Fibroblast of lung (primary cell): ENCODE data around the gene CBFA2T2. TPM values are rescaled to one million over a fixed set of nuclear protein-coding genes. Genes with fewer than 3 reads are reported as not detected.
"Not testable (repeated sequence)": the region's sequence is repeated elsewhere in the genome, so short reads cannot be mapped to it uniquely, and the experiment has no call there.

ENCODE experiments used
- DNase-seq, 2 donors: peaks; one replicate each; pipeline versions ENCODE4 v3.0.0 to v3.0.0-alpha.2; 2010; ENCODE audit warnings: low read depth in 2 of 2
- H2AFZ ChIP-seq: 2 replicates; pipeline ENCODE4 v1.5.1; 2012; ENCODE audit warnings: low read length, control low read depth, inconsistent platforms
- H3K27ac ChIP-seq: 2 replicates; pipeline ENCODE4 v1.5.1; 2011; ENCODE audit warnings: low read length, control low read depth; ENCODE audit not compliant: insufficient read depth
- H3K27me3 ChIP-seq: 2 replicates; pipeline ENCODE4 v1.5.1; 2011; ENCODE audit warnings: mild to moderate bottlenecking, low read length; ENCODE audit not compliant: control insufficient read depth, insufficient read depth
- H3K36me3 ChIP-seq: 2 replicates; pipeline ENCODE4 v1.5.1; 2011; ENCODE audit warnings: low read length; ENCODE audit not compliant: control insufficient read depth, insufficient read depth
- H3K4me1 ChIP-seq: 2 replicates; pipeline ENCODE4 v1.5.1; 2011; ENCODE audit warnings: low read length; ENCODE audit not compliant: control insufficient read depth, insufficient read depth; ENCODE audit errors: extremely low read depth
- H3K4me2 ChIP-seq: 2 replicates; pipeline ENCODE4 v1.5.1; 2011; ENCODE audit warnings: low read length, control low read depth; ENCODE audit not compliant: insufficient read depth; ENCODE audit errors: extremely low read depth
- H3K4me3 ChIP-seq, 4 experiments: fragments of 200-600 bp in 1 of 4; sonication (generic) in 1 of 4; replicated peaks in 1 of 4; 2 replicates each; pipeline ENCODE4 v1.5.1; 2011 to 2016; ENCODE audit warnings: low read length in 4 of 4, low read depth in 3 of 4, mild to moderate bottlenecking in 3 of 4, control low read depth in 2 of 4, inconsistent platforms in 1 of 4, mixed read lengths in 1 of 4; ENCODE audit not compliant: insufficient read depth in 1 of 4; ENCODE audit errors: control extremely low read depth in 1 of 4
- H3K79me2 ChIP-seq: 2 replicates; pipeline ENCODE4 v1.5.1; 2012; ENCODE audit warnings: mild to moderate bottlenecking, low read length, inconsistent platforms; ENCODE audit not compliant: control insufficient read depth, insufficient read depth
- H3K9ac ChIP-seq: 2 replicates; pipeline ENCODE4 v1.5.1; 2011; ENCODE audit warnings: mild to moderate bottlenecking, low read length, control low read depth; ENCODE audit not compliant: insufficient read depth
- H3K9me3 ChIP-seq: 2 replicates; pipeline ENCODE4 v1.5.1; 2012; ENCODE audit warnings: low read depth, low read length; ENCODE audit not compliant: control insufficient read depth, insufficient read depth
- H4K20me1 ChIP-seq: 2 replicates; pipeline ENCODE4 v1.5.1; 2011; ENCODE audit warnings: low read length; ENCODE audit not compliant: control insufficient read depth, insufficient read depth; ENCODE audit errors: extremely low read depth
- CTCF ChIP-seq, 2 donors: IDR thresholded peaks in 1 of 2; conservative IDR thresholded peaks in 1 of 2; 1 replicate in 1 of 2; 2 replicates in 1 of 2; pipeline ENCODE4 v1.5.1; 2011 to 2012; ENCODE audit warnings: low read length in 2 of 2, control low read depth in 1 of 2, inconsistent platforms in 1 of 2, low read depth in 1 of 2, mild to moderate bottlenecking in 1 of 2
- EZH2 ChIP-seq: IDR thresholded peaks from 2 replicates; pipeline ENCODE4 v1.5.1; 2012; ENCODE audit warnings: low read length, control low read depth, mild to moderate bottlenecking; ENCODE audit errors: missing control alignments
- polyA plus RNA-seq, 2 donors: library from polyadenylated mRNA; depleted of rRNA in 1 of 2; stranded (reverse) in 1 of 2; unstranded in 1 of 2; fragments of >200 nt; gene quantifications; 2 replicates each; pipeline ENCODE4 v1.2.1, GENCODE V29; 2011 to 2012; ENCODE audit warnings: missing spikeins in 1 of 2
- total RNA-seq: library from RNA; depleted of rRNA; stranded (reverse); fragments of >200 nt; gene quantifications from 2 replicates; pipeline ENCODE4 v1.2.1, GENCODE V29; 2014

The CBFA2T2 gene
- total and polyA plus RNA-seq, 2 donors (not counting 1 experiment from before 2014, with no cell fraction given) = 5.6 to 7.3 TPM

- H3K9me3 ChIP-seq = no peaks in the 10 kb centered on the region
- no peaks in the 10 kb centered on the region for H3K27me3 ChIP-seq
- H3K4me3 ChIP-seq = no peak overlapping the region
- H2AFZ ChIP-seq = no peak overlapping the region
- H3K4me1 ChIP-seq = no peaks in the 10 kb centered on the region
- no peak overlapping the region for H3K27ac ChIP-seq
- H4K20me1 ChIP-seq = no peaks in the 10 kb centered on the region
- no peak for DNase-seq
- H3K36me3 ChIP-seq = no peaks in the 10 kb centered on the region
- TF ChIP-seq CTCF (conservative IDR thresholded peaks at IDR 0.05 in 1 of 2, IDR thresholded peaks at IDR 0.05 in 1 of 2; ENCODE audit: low read depth in 1 of 2, low read length in 2 of 2) (no peak), EZH2 (no peak)
- H3K4me2 ChIP-seq = no peak overlapping the region
- H3K79me2 ChIP-seq = no peaks in the 10 kb centered on the region
- no peak overlapping the region for H3K9ac ChIP-seq
Observed at GRCh38 chr20:33696448-33696847, 206.6 kb downstream of the CBFA2T2 start.

GRCh38 chr20:33697129-33697528 lies 207.2 kb downstream of the CBFA2T2 start:
- DNase-seq = peak in 1 of 2 donors; percentile 75
- Histone ChIP-seq H3K36me3 (no peaks in the 10 kb centered on the region), H3K27me3 (no peaks in the 10 kb centered on the region), H3K27ac (no peak overlapping the region), H3K9me3 (no peaks in the 10 kb centered on the region), H4K20me1 (no peaks in the 10 kb centered on the region), H3K9ac (no peak overlapping the region), H2AFZ (no peak overlapping the region), H3K4me2 (peak overlapping the region; percentile 59), H3K4me1 (no peaks in the 10 kb centered on the region), H3K79me2 (no peaks in the 10 kb centered on the region), H3K4me3 (no peak overlapping the region)
- TF ChIP-seq CTCF (conservative IDR thresholded peaks at IDR 0.05 in 1 of 2, IDR thresholded peaks at IDR 0.05 in 1 of 2; ENCODE audit: low read depth in 1 of 2, low read length in 2 of 2) = no peak

GRCh38 chr20:33698966-33699365 lies 209.1 kb downstream of the CBFA2T2 start:
- H3K4me2 ChIP-seq, H3K4me1 ChIP-seq, H3K9me3 ChIP-seq, H3K9ac ChIP-seq, H3K36me3 ChIP-seq, H3K27me3 ChIP-seq, H3K4me3 ChIP-seq, DNase-seq, H2AFZ ChIP-seq, H4K20me1 ChIP-seq, H3K27ac ChIP-seq, H3K79me2 ChIP-seq: not testable (repeated sequence)

Other genes with a start within 250 kb of the CBFA2T2 start
- not detected in 2 replicates for gene BPIFB1, start 206.9 kb upstream of the CBFA2T2 start, total RNA-seq
- gene BPIFB1, start 206.9 kb upstream of the CBFA2T2 start, polyA plus RNA-seq = not detected in 2 replicates
- gene CDK5RAP1, start 88.6 kb upstream of the CBFA2T2 start, total RNA-seq = 17.5 and 23.8 TPM in 2 replicates
- gene CDK5RAP1, start 88.6 kb upstream of the CBFA2T2 start, polyA plus RNA-seq = 22.4 and 29.1 TPM in 2 replicates
- gene SNTA1, start 46.3 kb upstream of the CBFA2T2 start, total RNA-seq = 28.8 and 46.6 TPM in 2 replicates
- 17.2 and 18.2 TPM in 2 replicates for gene SNTA1, start 46.3 kb upstream of the CBFA2T2 start, polyA plus RNA-seq
- under 0.01 and 0.17 TPM in 2 replicates for gene C20orf144, start 172.2 kb downstream of the CBFA2T2 start, total RNA-seq
- 0.10 and 0.20 TPM in 2 replicates for gene C20orf144, start 172.2 kb downstream of the CBFA2T2 start, polyA plus RNA-seq
- gene ACTL10, start 176.8 kb downstream of the CBFA2T2 start, total RNA-seq = 1.8 and 2.0 TPM in 2 replicates
- 0.26 and 0.32 TPM in 2 replicates for gene ACTL10, start 176.8 kb downstream of the CBFA2T2 start, polyA plus RNA-seq
- 20.5 and 21.6 TPM in 2 replicates for gene NECAB3, start 184.3 kb downstream of the CBFA2T2 start, total RNA-seq
- gene NECAB3, start 184.3 kb downstream of the CBFA2T2 start, polyA plus RNA-seq = 5.1 and 7.1 TPM in 2 replicates
- 0.51 and 2.1 TPM in 2 replicates for gene E2F1, start 196.3 kb downstream of the CBFA2T2 start, total RNA-seq
- 3.5 and 9.6 TPM in 2 replicates for gene E2F1, start 196.3 kb downstream of the CBFA2T2 start, polyA plus RNA-seq
- 4.6 and 6.3 TPM in 2 replicates for gene PXMP4, start 230.2 kb downstream of the CBFA2T2 start, total RNA-seq
- gene PXMP4, start 230.2 kb downstream of the CBFA2T2 start, polyA plus RNA-seq = 4.1 and 5.2 TPM in 2 replicates
- gene ZNF341, start 241.9 kb downstream of the CBFA2T2 start, total RNA-seq = 0.77 and 0.99 TPM in 2 replicates
- gene ZNF341, start 241.9 kb downstream of the CBFA2T2 start, polyA plus RNA-seq = 1.1 and 1.6 TPM in 2 replicates